Measurements from ENCODE around the gene TMEM119.

DNA sequence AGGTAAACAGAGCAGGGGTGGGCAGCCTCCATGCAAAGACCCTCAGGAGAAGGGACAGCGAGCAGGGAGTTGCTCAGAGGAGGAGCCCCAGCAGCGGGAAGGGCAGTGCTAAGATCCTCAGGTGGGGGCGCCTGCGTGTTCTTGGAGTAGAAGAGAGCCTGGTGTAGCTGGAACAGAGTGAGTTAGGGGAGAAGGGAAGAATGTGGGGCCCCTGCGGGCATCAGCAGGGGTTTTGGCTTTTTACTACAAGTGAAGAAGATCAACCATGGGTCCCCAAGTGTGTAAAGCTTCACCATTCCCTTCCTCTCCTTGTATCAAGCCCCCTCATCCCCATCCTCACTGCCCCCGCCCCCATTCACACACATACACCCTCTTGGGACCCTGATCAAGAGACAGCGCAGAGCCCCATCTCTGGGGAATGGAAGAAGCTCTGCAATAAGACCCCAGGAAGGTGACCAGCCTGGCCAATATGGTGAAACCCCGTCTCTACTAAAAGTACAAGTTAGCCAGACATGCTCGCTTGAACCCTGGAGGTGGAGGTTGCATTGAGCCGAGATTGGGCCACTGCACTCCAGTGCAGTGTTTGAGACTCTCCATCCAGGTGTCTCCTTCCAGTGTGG lies 10.2 kb upstream of the TMEM119 start:
- TF ChIP-seq CTCF (IDR thresholded peaks at IDR 0.05) (no peak), POLR2A (IDR thresholded peaks at IDR 0.05) (no peak), POLR2AphosphoS5 (IDR thresholded peaks at IDR 0.05) (no peak), EP300 (IDR thresholded peaks at IDR 0.05) (no peak)
